IPS-18c (cell line): ENCODE results near the gene RFT1.
A peak's percentile ranks its signal among the peaks of the same experiment; 100 is the strongest.
"Not testable (repeated sequence)": the region's sequence is repeated elsewhere in the genome, so short reads cannot be mapped to it uniquely, and the experiment has no call there.

Experiments
- H3K4me3 ChIP-seq: 2 replicates; pipeline ENCODE4 v1.7.0; 2013; ENCODE audit warnings: low read depth, mild to moderate bottlenecking, low read length, moderate library complexity; ENCODE audit not compliant: insufficient read depth
- H3K9me3 ChIP-seq: one replicate; pipeline ENCODE4 v1.6.1; 2013; ENCODE audit warnings: mild to moderate bottlenecking, low read length, moderate library complexity; ENCODE audit not compliant: control insufficient read depth, insufficient read depth

Gene RFT1

DNA sequence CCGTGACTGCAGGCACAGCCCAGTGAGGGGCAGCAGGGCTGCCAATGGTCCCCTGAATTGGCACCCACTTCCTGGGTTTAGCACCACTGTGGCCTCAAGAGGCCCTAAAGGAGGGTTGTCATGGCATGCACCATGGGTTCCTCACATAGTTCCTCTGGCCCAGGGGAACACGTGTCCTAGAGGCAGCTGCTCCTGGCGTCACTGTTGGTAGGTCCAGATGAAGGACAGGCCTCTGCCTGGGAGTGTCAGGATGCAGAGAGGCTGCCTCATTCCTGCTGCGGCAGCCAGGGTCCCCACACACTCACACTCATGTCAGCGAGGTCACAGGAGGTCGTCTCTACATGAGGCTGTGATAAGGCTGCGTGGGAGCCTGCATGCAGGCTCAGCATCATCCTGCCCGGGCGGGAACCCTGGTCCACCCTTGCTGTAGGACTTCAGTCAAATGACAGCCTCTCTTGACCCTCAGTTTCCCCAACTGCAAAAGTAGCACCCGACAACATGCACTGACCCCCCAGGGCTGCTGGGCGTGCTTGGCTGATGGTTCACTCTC, 58.3 kb downstream of the RFT1 start:
- no peak overlapping the region for H3K4me3 ChIP-seq

DNA sequence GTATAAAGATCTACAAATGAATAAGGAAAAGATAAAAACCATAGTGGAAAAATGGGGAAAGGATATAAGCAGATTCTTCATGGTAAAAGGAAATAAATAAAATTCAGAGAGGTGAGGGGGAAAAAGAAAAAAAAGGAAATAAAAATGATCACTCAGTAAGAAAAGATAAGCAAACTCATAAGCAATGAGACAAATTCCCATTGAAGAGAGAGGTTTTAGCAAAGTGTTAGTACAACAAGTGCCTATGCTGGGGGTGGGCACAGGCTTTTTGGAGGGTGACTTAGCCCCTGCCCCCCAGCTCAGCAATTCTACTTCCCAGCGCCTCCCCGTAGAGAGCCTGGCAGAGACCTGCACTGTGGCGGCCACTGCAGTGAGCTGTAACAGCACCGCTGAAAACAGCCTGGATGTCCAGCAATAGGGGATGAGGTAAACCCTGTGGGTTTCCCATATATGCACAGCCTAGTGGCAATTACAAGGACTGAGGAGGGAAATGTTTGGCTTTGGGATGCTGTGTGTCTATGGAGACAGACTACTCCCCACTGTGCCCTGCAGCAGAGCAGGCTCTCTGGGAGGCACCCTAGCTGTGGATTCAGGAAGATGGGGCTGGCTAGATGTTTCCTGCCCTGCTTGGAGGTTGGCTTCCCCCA, 60.7 kb downstream of the RFT1 start:
- Histone ChIP-seq H3K4me3 (no peak overlapping the region), H3K9me3 (no peaks in the 10 kb centered on the region)

More for the DNA sequence above, 58.3 kb downstream of the RFT1 start:
- no peaks in the 10 kb centered on the region for H3K9me3 ChIP-seq

DNA sequence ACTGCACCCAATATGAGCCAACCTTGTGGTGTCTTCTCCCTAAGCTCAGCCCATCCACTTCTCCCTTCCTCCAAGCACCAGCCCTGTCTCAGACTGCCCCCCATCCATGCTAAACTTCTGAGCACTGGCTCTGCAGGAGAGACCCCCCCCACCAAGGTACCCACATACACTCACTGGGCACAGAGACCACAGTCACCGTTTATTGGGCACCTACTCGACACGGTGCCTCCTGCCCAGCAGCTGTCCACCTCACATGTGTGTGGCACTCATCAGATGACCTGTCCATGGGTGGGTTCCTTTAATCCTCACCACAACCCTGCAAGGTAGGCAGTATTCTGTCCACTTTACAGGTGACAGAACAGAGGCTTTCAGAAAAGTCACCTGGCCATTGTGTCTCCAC, 62.1 kb downstream of the RFT1 start:
- Histone ChIP-seq H3K9me3 (no peaks in the 10 kb centered on the region), H3K4me3 (no peak overlapping the region)

DNA sequence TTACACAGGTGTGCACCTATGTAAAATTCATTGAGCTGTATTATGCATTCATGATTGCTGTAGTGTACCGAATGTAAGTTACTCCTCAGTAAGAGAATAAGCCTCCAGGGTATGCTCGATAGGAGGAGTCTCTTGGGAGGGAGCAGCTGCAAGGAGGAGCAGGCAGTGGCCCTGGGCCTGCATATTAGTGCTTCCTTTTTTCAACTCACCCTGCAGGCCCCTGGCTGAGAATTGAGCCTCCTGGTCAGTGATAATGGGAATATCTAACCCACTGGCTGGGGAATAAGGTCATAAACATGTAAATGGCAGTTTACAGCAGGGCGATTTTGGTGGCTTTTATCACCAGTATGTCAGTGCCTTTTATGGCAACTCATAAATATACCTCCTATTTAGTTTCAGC, 62.7 kb downstream of the RFT1 start:
- Histone ChIP-seq H3K4me3 (no peak overlapping the region), H3K9me3 (no peaks in the 10 kb centered on the region)

DNA sequence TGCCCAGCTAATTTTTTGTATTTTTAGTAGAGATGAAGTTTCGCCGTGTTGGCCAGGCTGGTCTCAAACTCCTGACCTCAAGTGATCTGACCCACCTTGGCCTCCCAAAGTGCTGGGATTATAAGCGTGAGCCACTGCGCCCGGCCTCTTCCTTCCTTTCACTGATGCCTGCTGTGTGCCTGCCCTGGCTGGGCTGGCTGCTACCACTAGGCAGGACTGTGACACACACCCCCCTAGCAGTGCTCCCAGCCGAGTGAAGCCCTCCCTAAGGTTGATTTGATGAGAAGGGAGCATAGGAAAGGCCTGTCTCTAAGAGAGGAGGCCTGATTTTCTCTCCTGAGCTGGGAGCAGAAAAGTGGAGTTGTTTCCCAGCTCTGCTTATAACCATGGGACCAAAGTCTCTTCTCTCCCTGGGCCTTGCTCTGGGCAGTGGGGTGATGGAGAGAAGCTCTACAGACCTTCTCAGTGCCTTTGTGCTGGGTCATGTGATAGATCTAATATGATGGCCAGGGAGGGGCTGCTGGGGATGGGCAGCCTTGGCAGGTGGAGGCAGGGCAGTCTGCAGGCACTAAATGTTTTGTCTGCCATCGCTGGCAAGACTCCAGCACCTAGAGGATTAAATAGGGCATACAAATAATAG, 64.3 kb downstream of the RFT1 start:
- no peak overlapping the region for H3K4me3 ChIP-seq

DNA sequence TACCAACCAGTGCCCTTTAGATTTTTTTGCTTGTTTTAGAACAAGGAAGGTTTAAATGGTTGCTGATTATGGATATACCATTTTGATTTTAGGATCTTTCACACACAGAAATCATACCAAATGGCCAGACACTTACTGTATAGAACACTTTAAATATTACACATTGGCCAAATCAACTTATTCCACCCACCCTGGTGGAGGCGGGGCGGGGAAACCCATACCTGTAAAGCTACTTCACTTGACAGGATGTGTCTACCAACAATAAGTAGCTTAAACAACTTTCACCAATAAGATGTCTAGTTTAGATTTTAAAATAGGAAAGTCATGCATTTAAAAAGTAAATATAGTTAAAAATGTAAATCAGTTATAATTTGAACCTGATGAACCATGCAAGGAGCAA, 67.3 kb downstream of the RFT1 start:
- H3K4me3 ChIP-seq, result no peak overlapping the region
- no peaks in the 10 kb centered on the region for H3K9me3 ChIP-seq

More for the DNA sequence above, 64.3 kb downstream of the RFT1 start:
- no peaks in the 10 kb centered on the region for H3K9me3 ChIP-seq

DNA sequence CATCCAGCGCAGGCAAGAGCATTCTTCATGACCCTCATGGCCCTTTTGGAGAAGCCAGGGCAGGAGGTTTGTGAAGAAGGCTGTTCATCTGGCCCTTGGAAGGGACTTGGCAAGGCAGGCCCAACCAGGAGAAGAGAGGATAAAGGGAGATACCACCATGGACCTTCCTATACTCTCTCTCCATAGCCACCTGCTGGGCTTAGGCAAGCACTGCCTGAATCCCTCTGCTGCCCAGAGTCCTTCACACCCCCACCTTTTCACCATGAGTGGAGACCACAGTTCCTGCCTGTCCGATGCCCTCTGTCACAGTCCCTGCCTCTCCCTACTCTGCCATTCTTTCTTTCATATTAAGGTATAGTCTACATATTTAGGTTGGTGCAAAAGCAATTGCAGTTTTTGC, 73.8 kb downstream of the RFT1 start:
- no peak overlapping the region for H3K4me3 ChIP-seq
- H3K9me3 ChIP-seq, result peaks cover 2% of the 10 kb centered on the region

DNA sequence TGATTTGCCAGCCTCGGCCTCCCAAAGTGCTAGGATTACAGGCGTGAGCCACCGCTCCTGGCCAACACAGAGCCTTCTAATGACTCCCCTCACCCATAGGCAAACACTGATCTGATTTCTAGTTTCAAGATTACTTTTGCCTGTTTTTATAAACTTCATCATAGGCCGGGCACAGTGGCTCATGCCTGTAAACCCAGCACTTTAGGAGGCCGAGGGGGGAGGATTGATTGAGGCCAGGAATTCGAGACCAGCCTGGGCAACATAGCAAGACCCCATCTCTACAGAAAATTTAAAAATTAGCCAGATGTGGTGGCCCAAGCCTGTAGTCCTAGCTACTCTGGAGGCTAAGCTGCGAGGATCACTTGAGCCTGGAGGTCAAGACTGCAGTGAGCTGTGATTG, 76.0 kb downstream of the RFT1 start:
- H3K4me3 ChIP-seq, H3K9me3 ChIP-seq: not testable (repeated sequence)

DNA sequence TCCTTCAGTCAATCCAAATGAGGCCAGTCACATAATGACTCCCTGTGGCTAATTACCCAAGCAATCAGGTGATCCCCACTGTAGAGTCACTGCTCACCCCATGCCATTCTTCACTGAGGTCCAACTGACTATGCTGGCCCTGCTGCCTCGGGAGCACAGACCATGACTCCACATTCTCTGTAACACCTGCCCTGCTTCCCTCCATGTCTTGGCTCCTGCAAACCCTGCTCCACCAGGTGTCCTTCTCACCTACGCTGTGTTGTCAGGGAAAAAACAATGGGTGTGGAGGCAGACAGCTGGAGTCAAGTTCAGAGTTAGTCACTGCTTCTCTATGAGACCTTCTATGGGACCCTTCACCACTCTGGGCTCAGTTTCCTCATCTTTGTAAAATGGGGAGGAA, 78.3 kb downstream of the RFT1 start:
- Histone ChIP-seq H3K9me3 (peaks cover 2% of the 10 kb centered on the region), H3K4me3 (no peak overlapping the region)

DNA sequence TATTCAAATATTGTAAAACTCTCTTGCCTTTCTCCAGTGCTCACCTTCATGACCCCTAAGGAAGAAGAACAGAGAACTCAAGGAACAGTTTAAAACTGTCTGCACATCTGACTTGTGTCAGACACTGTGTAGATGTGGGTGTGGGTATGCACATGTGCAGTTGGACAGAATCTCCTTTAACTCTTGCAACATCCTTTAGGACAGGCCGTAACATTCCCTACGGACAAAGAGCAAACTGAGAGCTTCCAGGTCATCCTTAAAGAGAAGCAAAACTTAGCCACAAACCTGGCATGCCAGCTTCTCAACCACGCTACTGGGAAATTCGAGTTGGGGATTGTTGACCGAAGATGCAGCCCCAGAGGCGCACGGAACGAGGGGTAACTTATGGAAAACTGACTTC, 80.2 kb downstream of the RFT1 start:
- Histone ChIP-seq H3K9me3 (peaks cover 4% of the 10 kb centered on the region), H3K4me3 (no peak overlapping the region)

DNA sequence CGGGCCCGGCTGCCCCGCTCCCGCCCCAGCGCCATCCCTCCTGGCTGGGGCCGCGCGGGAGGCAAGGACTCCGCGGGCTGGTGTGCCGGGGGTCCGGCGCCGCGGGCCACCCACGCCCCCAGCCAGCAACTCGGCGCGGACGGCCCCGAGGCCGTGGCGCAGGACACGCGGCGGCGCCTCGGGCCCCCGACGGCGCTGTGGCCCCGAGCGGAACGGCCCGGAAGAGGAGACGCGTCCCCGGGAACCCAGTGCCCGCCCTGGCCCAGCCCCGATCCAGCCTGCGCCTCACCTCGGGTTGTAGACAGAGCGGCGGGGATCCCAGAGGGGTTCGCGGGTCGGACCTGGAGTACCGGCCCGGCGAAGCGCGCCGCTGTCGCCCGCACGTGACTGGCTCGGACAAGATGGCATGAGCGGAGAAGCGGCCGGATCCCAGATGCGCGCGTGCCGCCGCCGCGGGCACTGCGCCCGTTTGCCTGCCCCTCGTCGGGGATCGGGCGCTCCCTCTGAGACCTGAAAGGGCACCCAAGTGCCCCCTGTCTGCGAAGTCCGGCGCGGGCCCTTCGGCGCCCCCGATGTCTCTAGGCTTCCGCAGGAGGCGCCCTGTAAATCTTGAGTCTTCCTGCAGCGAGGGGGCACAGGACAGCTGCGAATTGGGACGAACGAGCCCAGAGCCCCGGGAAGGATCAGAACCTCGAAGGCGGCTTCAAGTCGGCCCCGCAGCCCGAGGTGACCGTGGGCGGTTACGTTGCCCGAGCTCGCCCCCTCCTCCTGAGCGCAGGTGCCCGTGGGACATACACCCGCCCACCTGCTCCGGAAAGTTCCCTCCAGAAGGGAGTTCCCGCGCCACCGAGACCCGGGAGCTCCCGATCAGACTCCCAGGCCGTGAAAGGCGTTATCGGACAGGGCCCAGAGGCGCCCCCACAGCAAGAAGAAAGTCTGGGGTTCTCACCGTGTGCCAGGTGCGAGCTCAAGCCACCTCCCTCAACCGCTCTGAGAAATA, 83.8 kb downstream of the RFT1 start:
- Histone ChIP-seq H3K4me3 (peak overlapping the region; percentile 83), H3K9me3 (peaks cover 2% of the 10 kb centered on the region)

DNA sequence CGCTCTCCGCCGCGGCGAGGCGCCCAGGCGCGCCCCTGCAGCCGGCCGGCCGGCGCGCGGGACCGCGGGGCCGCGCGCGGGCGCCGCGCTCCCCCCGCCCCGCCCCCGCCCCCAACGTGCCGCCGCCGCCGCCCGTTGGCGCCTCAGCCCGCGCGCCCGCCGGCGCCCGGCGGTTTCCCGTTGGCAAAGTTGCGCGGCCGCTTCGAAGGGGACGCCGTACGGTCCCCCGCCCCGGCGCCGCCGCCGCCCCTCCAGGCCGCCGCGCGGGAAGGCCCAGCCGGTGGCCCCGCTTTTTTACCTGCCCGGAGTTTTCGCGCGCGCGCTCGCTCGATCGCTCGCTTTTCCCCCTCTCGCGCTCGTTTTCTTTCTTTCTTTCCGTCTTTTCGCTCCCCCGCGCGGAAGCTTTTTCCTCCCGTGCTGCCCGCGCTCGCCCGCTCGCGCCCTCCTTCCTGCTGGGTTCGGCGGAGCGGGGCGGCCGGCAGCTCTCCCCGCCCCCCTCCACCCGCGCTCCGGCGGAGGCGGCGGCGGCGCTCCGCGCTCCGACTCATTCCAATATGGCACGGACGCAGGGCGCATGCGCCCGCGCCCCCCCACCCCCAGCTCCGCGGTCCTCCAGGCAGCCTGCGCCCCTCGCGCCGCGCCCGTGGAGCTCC, 84.6 kb downstream of the RFT1 start, which contains the start of gene SFMBT1:
Gene SFMBT1 (minus strand): TSS at position 556 of the 653 bp plus-strand sequence. CDS start 76,945 bp downstream, outside the sequence.
- Histone ChIP-seq H3K9me3 (peaks cover 2% of the 10 kb centered on the region), H3K4me3 (peak within 1 kb of the TSS; percentile 83)

DNA sequence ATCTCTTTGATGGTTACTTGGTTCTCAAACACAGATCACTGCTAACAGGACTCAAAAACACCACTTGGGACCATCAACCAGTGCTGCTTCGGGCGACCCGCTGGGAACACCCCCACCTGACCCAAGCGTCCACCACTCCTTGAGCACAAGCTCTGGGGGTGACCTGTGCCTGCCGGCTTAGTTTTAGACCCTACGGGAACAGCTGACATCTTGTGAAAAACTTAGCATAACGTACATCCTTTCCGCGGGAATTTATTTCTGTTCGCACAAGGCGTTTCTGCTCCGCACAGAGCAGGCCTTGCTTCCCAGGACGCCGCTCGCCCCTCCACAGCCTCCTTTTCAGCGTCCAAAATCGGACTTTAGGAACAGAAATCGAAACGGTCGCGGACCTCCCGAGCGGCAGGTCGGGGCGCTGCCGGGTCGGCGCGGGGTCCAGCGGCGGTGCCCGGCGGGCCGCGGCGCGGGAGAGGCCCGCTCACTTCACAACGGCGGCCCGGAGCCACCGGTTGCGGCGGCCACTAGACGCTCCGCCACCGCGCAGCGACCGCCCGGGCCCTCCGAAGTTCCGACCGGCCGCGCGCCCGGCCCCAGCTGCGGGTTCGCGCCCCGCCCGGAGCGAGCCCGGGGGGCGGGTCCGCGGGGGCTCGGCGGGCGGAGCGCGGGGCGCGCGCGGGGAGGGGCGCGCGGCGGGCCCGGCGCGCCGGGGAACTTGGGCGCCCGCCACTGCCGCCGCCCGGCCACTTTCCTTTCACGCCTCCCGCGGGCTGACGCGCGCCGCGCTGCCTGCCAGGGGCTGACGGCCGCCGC, 85.3 kb downstream of the RFT1 start:
- peak overlapping the region; percentile 73 for H3K4me3 ChIP-seq
- H3K9me3 ChIP-seq, result peaks cover 2% of the 10 kb centered on the region

DNA sequence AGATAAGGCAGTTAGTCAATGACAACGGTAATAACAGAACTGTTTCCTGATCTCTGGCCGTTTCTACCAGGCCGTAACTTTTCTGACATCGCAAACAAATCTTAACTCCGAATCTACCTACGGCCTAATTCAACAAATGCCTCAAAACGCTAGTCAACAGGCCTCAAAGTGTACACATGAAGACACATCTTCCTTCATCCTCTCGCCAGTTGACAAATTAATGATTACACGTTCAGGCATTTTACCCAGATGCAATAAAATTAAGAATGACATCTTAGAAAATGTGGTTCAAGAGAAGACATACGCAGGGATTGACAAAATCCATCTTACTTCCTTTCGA, 85.9 kb downstream of the RFT1 start:
- Histone ChIP-seq H3K9me3 (peaks cover 2% of the 10 kb centered on the region), H3K4me3 (peak overlapping the region; percentile 73; the same call in 1 of the 2 replicates)

DNA sequence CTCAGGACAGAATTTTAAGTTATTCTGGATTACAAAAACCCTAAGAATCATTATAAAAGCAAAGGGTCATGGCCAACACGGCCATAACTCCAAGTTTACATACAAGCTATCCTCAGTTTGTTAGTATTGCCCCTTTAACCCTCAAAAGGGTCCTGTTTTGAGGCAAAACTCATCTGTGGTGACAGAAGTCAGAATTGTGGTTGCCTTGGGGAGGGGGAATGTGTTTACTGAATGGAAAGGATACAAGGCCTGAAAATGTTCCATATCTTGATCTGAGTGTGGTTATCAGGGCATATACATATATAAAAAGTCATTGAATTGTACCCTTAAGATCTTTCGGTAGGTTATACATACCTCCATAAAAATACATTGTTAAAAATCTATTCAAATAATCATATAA, 86.5 kb downstream of the RFT1 start:
- peaks cover 2% of the 10 kb centered on the region for H3K9me3 ChIP-seq
- no peak overlapping the region for H3K4me3 ChIP-seq

DNA sequence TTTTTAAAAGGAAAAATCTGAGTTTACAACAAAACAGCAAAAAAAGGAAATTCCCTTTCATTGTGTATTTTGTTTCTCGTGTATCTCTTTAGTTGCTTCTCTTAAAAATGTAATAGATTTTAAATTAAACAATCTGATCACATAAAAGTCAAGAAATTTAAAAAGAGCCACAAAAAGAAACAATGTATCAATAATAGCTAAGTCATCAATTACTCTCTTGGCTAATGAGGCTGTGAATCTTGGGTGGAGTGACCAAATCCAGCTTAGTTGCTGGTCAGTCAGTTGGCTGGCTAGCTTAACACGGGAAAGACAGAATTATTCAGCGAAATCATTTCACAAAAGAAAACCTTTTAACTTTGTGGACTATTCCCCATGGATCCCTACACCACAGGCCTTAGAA, 87.6 kb downstream of the RFT1 start:
- Histone ChIP-seq H3K9me3 (peaks cover 2% of the 10 kb centered on the region), H3K4me3 (no peak overlapping the region)
